HG02938 (cell line): ENCODE results near the gene AP1S1.
"Not testable (repeated sequence)": the region's sequence is repeated elsewhere in the genome, so short reads cannot be mapped to it uniquely, and the experiment has no call there.

ENCODE experiments used
- ATAC-seq: cut with Tn5 transposase; IDR thresholded peaks from one replicate; pipeline ENCODE4 v1.9.1; 2021; ENCODE audit warnings: mild to moderate bottlenecking, moderate library complexity; ENCODE audit not compliant: unreplicated experiment

AP1S1 gene

GRCh38 chr7:101199522-101199921 lies 45.2 kb downstream of the AP1S1 start:
- not testable (repeated sequence) for ATAC-seq

- ATAC-seq: no peak
Observed at GRCh38 chr7:101200504-101200861, 46.2 kb downstream of the AP1S1 start.

- ATAC-seq: no peak
Observed at GRCh38 chr7:101200862-101201599, 46.8 kb downstream of the AP1S1 start, which contains the start of gene MOGAT3. TSS of gene MOGAT3 (minus strand) at chr7:101201036. CDS start at chr7:101200854, 182 bp downstream.

GRCh38 chr7:101201695-101202602 lies 47.7 kb downstream of the AP1S1 start:
- no peak for ATAC-seq

- no peak for ATAC-seq
Observed at GRCh38 chr7:101202603-101202918, 48.3 kb downstream of the AP1S1 start.

GRCh38 chr7:101203740-101204738 lies 49.8 kb downstream of the AP1S1 start:
- not testable (repeated sequence) for ATAC-seq

- no peak for ATAC-seq
Observed at GRCh38 chr7:101205901-101206664, 51.8 kb downstream of the AP1S1 start.

- no peak for ATAC-seq
Observed at GRCh38 chr7:101206665-101207042, 52.4 kb downstream of the AP1S1 start.

- no peak for ATAC-seq
Observed at GRCh38 chr7:101207459-101207858, 53.2 kb downstream of the AP1S1 start.

GRCh38 chr7:101208794-101209193 lies 54.5 kb downstream of the AP1S1 start:
- ATAC-seq: no peak

GRCh38 chr7:101210143-101210542 lies 55.9 kb downstream of the AP1S1 start:
- no peak for ATAC-seq
